Activated naive CD8-positive, alpha-beta T cell (primary cell): ENCODE results near the gene FER1L5.
"Not testable (repeated sequence)": the region's sequence is repeated elsewhere in the genome, so short reads cannot be mapped to it uniquely, and the experiment has no call there.

Source experiments
- H3K27ac Mint-ChIP-seq: one replicate; pipeline ENCODE4 v1.8.0; 2021; ENCODE audit warnings: mixed read lengths
- H3K27me3 Mint-ChIP-seq: one replicate; pipeline ENCODE4 v1.8.0; 2021; ENCODE audit warnings: mixed read lengths
- H3K36me3 Mint-ChIP-seq: one replicate; pipeline ENCODE4 v1.8.0; 2021; ENCODE audit warnings: mixed read lengths
- H3K4me1 Mint-ChIP-seq: one replicate; pipeline ENCODE4 v1.8.0; 2021; ENCODE audit warnings: low read depth, mixed read lengths
- H3K4me3 Mint-ChIP-seq: one replicate; pipeline ENCODE4 v1.8.0; 2021; ENCODE audit warnings: mild to moderate bottlenecking, mixed read lengths
- H3K9me3 Mint-ChIP-seq: one replicate; pipeline ENCODE4 v1.8.0; 2021; ENCODE audit warnings: low read depth, mixed read lengths

FER1L5 gene

DNA sequence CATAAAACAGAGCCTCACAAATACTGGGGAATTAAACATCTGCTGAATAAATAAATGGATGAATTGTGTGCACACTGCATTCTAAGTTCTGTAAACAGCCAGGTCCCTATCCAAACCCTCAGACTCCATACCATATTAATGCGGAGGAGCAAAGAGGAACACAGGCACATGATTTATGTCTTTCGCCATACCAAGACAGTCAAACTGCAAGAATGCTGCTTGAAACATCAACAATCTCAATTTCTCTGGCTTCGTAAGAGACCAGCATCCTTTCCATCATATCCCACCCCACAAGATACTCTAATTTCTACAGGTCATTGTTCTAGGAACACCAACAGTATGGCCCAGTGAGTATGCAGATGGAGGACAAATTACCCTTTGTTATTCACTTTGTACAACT is 19.4 kb upstream of the FER1L5 start:
- no peaks in the 10 kb centered on the region for H3K27me3 Mint-ChIP-seq
- H3K9me3 Mint-ChIP-seq = no peaks in the 10 kb centered on the region
- peaks cover 22% of the 10 kb centered on the region for H3K4me1 Mint-ChIP-seq
- H3K4me3 Mint-ChIP-seq = no peak overlapping the region
- H3K27ac Mint-ChIP-seq = no peak overlapping the region
- peaks cover 9% of the 10 kb centered on the region for H3K36me3 Mint-ChIP-seq

DNA sequence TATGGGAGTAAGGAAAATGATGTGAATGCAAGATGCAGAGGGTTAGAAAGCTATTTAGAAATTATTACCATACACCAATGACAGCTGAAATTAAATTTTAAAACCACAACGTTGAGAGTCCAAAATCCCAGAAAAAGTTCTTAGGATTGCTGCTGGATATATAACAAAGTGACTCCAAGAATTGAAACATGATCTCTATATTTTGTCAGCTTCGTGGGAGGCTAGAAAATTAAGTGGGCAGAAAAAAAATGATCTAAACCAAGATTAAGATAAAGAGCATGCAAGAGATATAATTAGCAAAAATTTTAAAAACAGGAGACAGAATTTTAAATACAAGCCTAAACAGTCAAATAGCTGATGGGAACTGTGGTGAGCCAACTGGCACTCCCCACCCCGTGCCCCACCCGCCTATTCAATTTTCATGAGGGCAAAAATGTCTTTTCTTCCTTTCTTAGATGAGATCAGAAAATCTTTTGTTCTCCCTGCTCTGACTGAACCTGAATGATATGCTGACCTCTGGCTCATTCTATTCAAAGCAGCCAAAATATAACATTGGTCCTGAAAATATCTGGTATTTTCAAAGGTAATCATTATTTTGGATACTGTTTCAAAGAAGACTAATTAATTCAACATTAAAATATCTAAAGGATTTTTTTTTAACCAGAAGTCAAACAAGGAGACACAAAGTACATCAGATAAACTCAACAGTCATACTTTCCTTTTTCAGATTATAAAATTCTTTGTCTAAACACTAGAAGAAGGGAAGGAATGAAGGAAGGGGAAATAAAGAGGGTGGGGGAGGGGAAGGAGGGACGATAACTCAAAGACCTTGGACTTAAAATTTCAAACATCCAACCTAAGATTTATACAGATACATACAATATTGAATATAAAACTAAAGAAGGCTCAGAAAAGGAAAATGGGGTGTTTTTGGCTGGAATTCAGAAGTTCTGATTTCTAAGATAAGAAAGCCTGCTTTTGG is 16.7 kb upstream of the FER1L5 start:
- Mint-ChIP-seq H3K9me3 (no peaks in the 10 kb centered on the region), H3K27ac (no peak overlapping the region)

GRCh38 chr2:96626553-96626942 is 16.0 kb upstream of the FER1L5 start:
- no peaks in the 10 kb centered on the region for H3K9me3 Mint-ChIP-seq
- peaks cover 20% of the 10 kb centered on the region for H3K4me1 Mint-ChIP-seq
- H3K36me3 Mint-ChIP-seq = peaks cover 4% of the 10 kb centered on the region
- H3K27ac Mint-ChIP-seq = no peak overlapping the region
- no peak overlapping the region for H3K4me3 Mint-ChIP-seq
- no peaks in the 10 kb centered on the region for H3K27me3 Mint-ChIP-seq

More for the DNA sequence above, 16.7 kb upstream of the FER1L5 start:
- Mint-ChIP-seq H3K4me3 (no peak overlapping the region), H3K4me1 (peaks cover 20% of the 10 kb centered on the region), H3K36me3 (peaks cover 4% of the 10 kb centered on the region), H3K27me3 (no peaks in the 10 kb centered on the region)

- H3K9me3 Mint-ChIP-seq = no peaks in the 10 kb centered on the region
- peaks cover 43% of the 10 kb centered on the region for H3K4me1 Mint-ChIP-seq
These were observed 10.6 kb upstream of the FER1L5 start for GRCh38 chr2:96631804-96632435.

GRCh38 chr2:96633641-96634040 is 8.9 kb upstream of the FER1L5 start:
- Mint-ChIP-seq H3K9me3 (no peaks in the 10 kb centered on the region), H3K4me1 (peaks cover 43% of the 10 kb centered on the region), H3K4me3 (no peak overlapping the region), H3K27me3 (no peaks in the 10 kb centered on the region), H3K36me3 (peaks cover 12% of the 10 kb centered on the region), H3K27ac (no peak overlapping the region)

More at GRCh38 chr2:96631804-96632435, 10.6 kb upstream of the FER1L5 start:
- Mint-ChIP-seq H3K4me3 (no peak overlapping the region), H3K27me3 (no peaks in the 10 kb centered on the region), H3K36me3 (peaks cover 9% of the 10 kb centered on the region), H3K27ac (no peak overlapping the region)

GRCh38 chr2:96636551-96637171 is 5.9 kb upstream of the FER1L5 start:
- Mint-ChIP-seq H3K4me3 (peak overlapping the region; percentile 95), H3K27ac (peak overlapping the region; percentile 95), H3K27me3 (no peaks in the 10 kb centered on the region), H3K9me3 (no peaks in the 10 kb centered on the region), H3K4me1 (peaks cover 47% of the 10 kb centered on the region), H3K36me3 (peaks cover 12% of the 10 kb centered on the region)

DNA sequence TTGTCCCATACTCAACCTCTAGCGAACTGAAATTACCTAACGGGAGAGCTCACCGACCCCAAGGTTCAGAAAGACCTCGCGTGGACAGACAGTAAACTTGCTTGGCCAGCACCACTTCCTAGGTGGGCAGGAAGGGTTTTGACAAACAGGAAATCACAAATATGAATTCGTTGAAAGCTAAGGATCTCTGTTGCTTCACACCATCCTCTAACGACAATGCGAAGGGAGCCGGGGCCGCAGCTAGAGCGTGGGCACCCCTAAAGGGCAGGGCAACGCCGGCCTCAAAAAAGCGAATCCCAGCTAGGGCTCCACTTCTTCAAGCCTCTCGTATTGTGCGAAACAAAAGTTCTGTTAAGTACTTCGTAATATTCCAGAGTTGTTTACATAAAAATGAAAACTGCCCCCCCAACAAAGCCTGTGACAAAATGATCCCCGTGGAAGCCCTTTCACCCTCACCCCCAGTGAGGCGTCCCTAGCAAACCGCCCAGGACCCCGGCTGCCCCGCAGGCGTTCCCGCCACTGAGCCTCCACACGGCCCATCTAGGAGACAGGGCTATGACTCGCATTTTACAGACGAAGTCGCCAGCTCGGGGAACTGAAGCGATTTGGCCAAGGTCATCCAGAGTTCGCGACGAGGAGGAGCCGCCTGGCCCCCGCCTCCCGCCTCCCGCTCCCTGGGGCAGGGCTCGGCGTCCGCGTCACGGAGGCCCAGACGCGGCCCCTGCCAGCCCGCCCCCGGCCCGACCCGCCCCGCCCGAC is 5.0 kb upstream of the FER1L5 start:
- Mint-ChIP-seq H3K9me3 (no peaks in the 10 kb centered on the region), H3K27me3 (no peaks in the 10 kb centered on the region), H3K27ac (peak overlapping the region; percentile 95), H3K4me3 (peak overlapping the region; percentile 95), H3K36me3 (peaks cover 12% of the 10 kb centered on the region), H3K4me1 (peaks cover 40% of the 10 kb centered on the region)

GRCh38 chr2:96638144-96639121 is 4.1 kb upstream of the FER1L5 start, which contains the start of gene KANSL3:
Gene KANSL3 (minus strand): TSS chr2:96638312. CDS start chr2:96637135, 1,177 bp downstream.
- Mint-ChIP-seq H3K4me1 (peaks cover 39% of the 10 kb centered on the region), H3K4me3 (peak within 1 kb of the TSS; percentile 95)

DNA sequence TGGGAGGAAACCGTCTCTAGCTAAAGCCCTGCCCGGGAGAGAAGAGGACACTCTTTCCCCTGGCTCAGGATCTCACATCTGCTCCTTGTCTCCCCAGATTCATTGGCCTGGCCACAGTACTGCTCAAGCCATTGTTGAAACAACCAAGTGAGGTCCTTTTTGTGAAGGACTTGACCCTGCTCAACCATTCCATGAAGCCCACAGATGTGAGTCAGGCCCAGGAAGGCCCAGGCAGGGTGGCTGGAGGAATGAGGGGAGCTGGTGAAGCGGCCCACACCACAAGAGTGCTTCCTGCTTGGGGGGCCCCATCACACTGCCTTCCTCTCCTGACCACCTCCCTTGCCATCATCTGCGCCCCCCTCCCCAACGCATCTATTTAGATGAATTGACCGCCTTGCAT is 5.1 kb downstream of the FER1L5 start:
- H3K36me3 Mint-ChIP-seq = no peaks in the 10 kb centered on the region
- H3K27ac Mint-ChIP-seq = no peak overlapping the region
- no peaks in the 10 kb centered on the region for H3K9me3 Mint-ChIP-seq
- no peak overlapping the region for H3K4me3 Mint-ChIP-seq
- H3K27me3 Mint-ChIP-seq = no peaks in the 10 kb centered on the region
- H3K4me1 Mint-ChIP-seq = no peaks in the 10 kb centered on the region

More at GRCh38 chr2:96638144-96639121, 4.1 kb upstream of the FER1L5 start, which contains the start of gene KANSL3:
- peaks cover 12% of the 10 kb centered on the region for H3K36me3 Mint-ChIP-seq
- H3K27ac Mint-ChIP-seq = peak within 1 kb of the TSS; percentile 95
- H3K9me3 Mint-ChIP-seq = no peaks in the 10 kb centered on the region
- H3K27me3 Mint-ChIP-seq = no peaks in the 10 kb centered on the region

GRCh38 chr2:96648306-96648930 is 5.9 kb downstream of the FER1L5 start:
- Mint-ChIP-seq H3K27ac (no peak overlapping the region), H3K4me1 (no peaks in the 10 kb centered on the region), H3K4me3 (no peak overlapping the region)

DNA sequence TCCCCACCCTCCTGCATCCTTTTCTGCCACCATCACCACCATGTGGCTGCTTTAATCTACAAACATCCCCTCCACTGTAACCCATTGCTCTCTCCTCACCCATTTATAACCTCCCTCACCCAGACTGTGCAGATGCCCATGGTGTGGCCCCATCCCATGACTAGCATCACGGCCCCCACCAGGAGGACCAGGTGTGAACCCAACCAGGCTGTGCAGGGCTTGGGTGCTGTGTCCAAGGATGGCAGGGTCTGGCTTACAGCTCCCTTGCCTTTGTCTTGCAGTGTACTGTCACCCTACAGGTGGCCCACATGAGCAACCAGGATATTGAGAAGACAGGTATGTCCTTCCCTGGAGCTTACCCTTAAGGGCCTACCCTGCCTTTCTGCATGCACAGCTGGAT is 6.8 kb downstream of the FER1L5 start:
- no peaks in the 10 kb centered on the region for H3K9me3 Mint-ChIP-seq

More at GRCh38 chr2:96648306-96648930, 5.9 kb downstream of the FER1L5 start:
- Mint-ChIP-seq H3K27me3 (no peaks in the 10 kb centered on the region), H3K36me3 (no peaks in the 10 kb centered on the region), H3K9me3 (no peaks in the 10 kb centered on the region)

GRCh38 chr2:96651793-96652192 is 9.2 kb downstream of the FER1L5 start:
- no peak overlapping the region for H3K27ac Mint-ChIP-seq
- H3K9me3 Mint-ChIP-seq = no peaks in the 10 kb centered on the region
- H3K27me3 Mint-ChIP-seq = no peaks in the 10 kb centered on the region
- H3K36me3 Mint-ChIP-seq = no peaks in the 10 kb centered on the region
- H3K4me1 Mint-ChIP-seq = no peaks in the 10 kb centered on the region
- H3K4me3 Mint-ChIP-seq = no peak overlapping the region

More for the DNA sequence above, 6.8 kb downstream of the FER1L5 start:
- no peaks in the 10 kb centered on the region for H3K4me1 Mint-ChIP-seq
- no peak overlapping the region for H3K27ac Mint-ChIP-seq
- no peak overlapping the region for H3K4me3 Mint-ChIP-seq
- H3K27me3 Mint-ChIP-seq = no peaks in the 10 kb centered on the region
- no peaks in the 10 kb centered on the region for H3K36me3 Mint-ChIP-seq

DNA sequence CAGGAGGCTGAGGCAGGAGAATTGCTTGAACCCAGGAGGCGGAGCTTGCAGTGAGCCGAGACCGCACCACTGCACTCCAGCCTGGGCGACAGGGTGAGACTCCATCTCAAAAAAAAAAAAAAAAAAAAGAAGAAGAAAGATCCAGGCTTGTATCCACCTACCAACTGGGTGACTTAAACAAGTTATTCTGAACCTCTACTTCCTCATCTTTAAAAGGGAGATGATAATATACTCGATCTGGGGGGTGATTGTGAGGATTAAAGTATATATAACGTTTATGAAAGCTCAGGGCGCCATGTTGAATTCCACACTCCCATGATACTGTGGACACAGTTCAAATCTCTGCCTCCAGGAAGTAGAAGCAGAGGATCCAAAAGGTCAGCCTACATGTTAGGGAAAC is 12.2 kb downstream of the FER1L5 start:
- H3K27me3 Mint-ChIP-seq, H3K9me3 Mint-ChIP-seq, H3K4me1 Mint-ChIP-seq, H3K36me3 Mint-ChIP-seq, H3K27ac Mint-ChIP-seq, H3K4me3 Mint-ChIP-seq: not testable (repeated sequence)
